ENCODE results near the gene RGS3.

RGS3 gene

DNA sequence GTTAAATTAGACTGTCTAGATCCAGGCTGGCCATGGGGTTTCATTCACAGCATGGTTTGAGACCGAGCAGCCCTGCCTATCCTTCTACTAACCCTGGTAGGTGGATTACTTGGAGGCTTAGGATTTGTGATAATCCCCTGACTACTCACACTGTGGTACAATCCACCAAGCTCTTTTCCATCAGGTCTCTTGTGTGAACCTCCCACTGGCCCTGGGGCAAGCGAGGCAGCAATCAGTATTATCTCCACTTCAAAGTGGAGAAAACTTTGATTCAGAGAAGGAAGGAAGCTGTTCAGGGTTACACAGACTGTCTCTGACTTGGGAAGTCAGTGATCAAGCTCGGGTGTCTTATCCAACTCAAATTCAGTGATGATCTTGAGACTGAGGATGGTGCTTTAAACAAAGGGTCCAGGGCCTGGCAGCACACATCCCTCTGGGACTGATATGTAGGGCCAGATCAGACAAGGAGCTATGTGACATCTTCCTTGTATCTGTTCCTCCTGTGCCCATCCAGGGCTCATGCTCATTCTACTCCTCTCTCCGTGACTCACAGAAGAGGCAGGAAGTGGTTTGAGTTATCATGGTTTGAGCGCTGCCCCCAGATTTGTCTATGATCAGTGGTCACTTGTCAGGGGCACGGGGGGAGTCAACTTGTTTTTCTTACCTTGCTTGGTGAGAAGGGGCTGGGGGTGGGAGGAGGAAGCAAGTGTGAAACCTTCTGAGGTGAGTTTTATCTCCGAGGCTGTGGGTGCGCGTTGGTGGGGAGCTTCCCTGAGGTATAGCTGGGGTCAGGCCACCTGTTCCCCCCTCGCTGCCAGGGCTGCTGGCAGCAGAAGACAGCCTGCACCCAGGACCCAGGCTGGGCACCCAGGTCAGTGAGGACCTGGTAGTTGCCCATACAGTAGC lies 48.6 kb downstream of the RGS3 start:
- no peak for DNase-seq (ENCODE audit: low read depth, low spot score)

DNA sequence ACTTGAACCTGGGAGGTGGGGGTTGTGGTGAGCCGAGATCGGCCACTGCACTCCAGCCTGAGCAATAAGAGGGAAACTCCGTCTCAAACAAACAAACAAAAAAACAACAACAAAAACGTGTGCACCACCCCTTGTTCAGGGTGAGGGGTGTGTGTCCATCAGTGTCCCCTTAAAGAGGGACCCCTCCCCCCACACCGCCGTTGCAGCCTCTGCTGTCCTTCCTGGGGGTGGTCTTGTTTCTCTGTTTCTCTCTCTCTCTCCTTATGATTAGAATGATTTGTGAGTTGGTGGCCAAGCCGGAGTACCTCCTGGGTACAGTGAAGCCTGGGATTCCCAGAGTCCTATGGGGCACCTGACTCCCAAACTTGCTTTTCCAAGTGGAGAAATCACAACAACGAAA lies 49.6 kb downstream of the RGS3 start:
- DNase-seq (ENCODE audit: low read depth, low spot score): no peak

DNA sequence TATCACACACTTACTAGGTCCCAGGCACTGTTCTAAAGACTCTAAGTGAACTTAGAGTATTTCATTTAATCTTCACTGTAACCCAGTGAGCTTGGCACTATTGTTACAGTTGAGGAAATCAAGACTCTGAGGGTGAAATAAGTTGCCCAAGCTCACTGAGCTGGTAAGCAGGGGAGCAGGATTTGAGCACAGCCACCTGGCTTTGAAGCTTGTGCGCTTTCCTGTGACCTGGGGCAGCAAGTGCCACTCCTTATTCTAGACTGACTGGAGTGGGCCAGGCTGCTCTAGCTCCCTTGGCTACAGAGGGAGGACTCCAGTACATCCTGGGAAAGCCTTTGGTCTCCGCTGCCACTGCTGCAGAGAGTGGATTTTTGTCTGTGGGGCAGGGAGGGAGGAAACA lies 50.0 kb downstream of the RGS3 start:
- DNase-seq (ENCODE audit: low read depth, low spot score): no peak

DNA sequence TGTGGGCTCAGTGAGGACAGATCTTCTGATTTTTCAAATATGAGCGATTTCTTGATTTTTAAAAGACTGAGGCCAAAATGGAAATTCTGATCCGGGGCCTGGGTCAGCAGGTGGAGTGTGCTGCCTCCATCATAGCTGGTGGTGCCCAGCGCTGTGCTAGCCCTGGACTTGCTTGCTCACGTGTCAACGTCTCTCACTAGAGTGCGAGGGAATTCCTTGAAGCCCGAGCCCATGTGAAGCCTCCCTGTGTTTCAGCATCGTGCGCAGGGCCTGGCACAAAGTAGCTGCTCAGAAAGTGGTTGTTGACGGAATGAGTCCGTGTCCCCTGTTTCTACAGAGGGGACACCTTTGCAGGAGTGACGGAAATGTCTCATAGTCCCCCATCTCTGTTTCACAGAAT lies 50.5 kb downstream of the RGS3 start:
- DNase-seq (ENCODE audit: low read depth, low spot score): no peak

DNA sequence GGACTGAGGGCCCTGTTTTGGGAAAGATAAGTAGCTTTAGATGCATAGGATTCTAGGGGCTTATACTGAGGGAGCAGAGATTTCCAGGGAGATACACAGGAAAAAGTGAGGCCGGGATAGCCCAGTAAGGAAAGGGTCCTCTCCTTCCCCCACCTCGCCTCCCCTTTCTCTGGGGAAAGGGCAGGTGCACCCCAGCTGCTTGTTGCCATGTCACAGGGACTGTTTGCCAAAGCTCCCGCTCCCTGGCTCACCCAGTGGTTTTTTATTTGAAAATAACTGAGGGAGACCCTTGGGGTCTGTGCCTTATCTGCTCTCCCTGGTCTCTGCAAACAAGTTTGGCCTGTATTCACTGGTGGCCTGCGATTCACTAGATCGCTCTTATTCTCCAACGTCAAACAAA lies 51.2 kb downstream of the RGS3 start:
- no peak for DNase-seq (ENCODE audit: low read depth, low spot score)

DNA sequence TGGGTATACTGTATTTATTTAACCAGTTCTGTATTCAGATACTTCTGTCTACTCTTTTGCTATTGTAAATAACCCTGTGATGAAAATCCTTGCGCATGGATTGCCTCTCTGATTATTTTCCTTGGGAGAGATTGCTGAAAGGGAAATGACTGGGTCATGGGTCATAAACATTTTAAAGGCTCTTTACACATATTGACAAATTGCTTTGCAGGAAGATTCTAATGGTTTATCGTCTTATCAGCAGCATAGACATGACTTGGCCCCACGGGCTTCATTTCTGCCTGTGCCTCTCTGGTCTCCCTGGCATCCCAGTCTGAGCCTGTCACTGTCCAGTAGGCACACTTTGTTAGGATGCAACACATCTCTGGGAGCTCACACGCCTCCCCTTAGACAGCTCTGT lies 52.3 kb downstream of the RGS3 start:
- no peak for DNase-seq (ENCODE audit: low read depth, low spot score)

DNA sequence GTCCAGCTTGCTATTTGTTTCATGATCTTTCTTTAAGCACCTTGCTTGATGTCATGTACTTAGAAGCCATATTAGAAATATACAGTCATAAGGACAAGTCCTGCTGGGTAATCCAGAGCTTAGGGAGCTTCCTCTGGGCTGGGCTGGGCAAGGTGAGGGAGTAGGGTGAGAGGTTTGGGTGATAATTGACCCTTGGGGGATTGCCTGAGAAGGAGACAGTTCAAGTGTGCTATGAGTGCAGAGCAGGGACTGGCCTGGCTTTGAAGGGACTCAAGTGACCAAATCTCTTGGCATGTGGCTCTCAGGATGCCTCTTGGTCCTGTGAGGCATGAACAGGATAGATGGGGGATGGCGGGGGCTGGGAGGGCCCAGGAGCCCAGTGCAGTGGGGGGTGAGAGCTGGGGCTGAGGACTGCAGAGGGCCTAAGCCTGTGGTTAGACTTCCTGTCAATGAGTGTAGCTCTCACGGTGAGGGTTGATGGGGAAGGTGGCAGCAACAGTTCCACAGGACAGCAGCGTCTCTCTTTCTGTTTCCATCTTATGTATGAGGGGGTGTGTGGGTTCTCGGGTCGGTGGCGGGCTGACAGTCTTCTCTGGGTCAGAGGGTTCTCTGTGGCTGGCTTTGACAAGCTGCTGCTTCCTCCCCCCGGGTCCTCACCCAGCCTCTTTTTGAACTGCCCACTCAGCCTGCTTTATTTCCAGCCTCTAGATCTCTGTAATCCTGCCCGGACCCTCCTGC lies 53.5 kb downstream of the RGS3 start:
- DNase-seq (ENCODE audit: low read depth, low spot score): no peak

DNA sequence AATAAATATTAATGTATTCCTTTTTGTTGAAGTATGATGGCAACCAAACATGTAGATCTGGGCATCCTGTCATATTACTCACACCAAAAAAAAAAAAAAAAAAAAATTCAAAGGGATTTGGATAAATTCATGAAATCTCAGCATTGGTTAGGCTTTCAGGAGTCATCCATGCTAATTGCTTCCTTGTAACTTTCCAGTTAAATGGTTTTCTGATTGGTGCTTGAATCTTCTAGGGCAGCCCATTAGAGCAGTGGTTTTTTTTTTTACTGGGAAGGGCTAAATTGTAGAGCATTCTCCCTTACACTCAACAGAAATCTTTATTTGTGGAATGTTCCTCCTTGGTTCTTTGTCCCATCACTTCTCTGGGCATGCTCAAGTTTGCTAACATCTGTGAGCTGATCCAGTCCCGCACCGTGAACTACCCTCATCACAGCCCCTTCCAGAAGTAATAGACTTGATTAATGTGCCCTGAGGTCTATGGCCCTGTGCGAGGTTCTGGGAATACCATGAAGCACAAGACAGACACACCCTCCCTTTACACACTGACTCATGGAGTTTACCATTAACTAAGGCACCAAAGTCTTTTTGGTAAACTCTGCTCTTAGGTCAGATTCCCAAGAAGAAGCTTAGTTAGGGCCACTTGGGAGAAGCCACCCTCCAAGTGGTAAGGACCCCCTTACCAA lies 56.0 kb downstream of the RGS3 start:
- DNase-seq (ENCODE audit: low read depth, low spot score): no peak

DNA sequence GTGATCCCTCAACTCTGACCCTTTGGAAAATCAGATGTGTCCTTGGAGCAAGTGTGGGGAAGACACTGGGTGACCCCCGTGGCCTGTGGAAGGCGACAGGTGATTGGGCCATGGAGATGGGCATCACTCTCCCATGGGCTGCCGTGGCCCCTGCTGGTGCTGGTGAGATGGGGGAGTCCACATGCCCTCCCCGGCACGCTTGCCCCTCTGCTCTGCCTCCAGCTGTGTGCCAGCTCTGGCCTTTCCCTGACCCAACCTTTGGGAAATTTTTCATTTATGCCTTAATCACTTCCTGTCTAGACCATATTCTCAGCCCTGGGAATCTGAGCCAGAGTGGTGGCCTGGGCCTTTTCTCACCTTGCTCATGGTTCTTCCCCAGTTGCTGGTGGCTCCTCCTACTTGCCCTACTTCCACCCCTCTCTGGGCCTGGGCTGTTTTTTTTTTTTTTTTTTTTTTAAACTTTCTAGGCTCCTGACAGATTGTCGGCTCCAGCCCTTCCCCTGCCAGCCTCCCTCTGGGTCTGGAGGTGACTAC lies 56.6 kb downstream of the RGS3 start:
- no peak for DNase-seq (ENCODE audit: low read depth, low spot score)

DNA sequence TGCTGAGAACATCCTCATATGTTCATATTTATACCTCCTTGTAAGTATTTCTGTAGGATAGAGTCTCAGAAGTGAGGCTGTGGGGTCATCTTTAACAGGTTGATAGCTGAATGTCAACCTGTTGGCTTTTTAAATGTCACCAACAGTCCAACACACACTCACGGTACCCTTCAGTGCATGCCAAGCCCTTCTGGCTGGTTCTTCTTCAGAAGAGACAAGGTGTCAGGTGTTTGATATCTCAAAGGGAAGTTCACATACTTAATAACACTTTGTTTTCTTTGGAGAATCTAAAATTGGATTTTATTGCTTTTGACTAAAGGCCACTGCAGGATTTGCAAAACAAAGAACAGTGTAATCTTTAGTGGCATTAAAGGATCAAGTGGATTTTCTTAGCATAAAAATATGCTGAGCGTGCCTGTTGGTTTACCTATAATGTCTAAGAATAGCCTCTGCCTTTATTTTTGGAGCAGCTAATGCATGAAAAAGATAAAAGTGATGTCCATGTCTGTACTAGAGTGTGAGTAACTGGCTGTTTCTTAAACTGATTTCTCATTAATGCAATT lies 58.2 kb downstream of the RGS3 start:
- no peak for DNase-seq (ENCODE audit: low read depth, low spot score)

DNA sequence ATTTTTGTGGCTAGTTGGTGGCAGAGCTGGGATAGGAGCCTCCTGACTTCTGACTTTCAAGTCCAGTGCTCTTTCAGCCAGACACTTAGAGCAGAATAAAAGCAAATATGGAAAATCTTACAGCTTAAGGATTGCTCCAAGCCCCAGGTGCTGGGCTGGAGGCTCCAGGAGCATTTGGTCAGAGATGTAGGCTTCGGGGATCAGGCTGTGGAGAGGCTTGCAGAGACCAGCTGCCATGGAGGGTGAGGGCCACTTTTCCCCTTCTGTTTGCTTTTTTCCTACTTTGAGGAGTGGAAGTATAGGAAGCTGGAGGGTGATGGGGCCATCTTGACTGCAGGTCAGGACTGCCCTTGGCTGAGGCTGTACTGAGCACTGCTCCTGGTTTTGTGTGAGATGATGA lies 58.9 kb downstream of the RGS3 start:
- no peak for DNase-seq (ENCODE audit: low read depth, low spot score)

DNA sequence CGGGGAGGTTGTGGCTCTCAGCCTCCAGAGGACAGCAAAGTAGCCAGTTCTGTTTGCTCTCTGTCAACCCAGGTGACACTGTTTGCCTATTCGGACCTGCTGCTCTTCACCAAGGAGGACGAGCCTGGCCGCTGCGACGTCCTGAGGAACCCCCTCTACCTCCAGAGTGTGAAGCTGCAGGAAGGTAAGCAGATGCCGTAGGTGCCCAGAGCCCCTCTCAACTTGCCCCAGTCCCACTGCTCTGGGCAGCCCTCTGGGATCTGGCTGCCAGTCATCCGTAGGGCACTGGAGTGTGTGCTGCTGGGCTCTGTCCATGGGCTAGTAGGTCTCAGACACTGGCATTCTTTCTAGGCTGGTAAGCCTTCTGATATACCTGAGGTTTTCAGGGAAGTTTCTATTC lies 59.3 kb downstream of the RGS3 start:
- DNase-seq (ENCODE audit: low read depth, low spot score): no peak

DNA sequence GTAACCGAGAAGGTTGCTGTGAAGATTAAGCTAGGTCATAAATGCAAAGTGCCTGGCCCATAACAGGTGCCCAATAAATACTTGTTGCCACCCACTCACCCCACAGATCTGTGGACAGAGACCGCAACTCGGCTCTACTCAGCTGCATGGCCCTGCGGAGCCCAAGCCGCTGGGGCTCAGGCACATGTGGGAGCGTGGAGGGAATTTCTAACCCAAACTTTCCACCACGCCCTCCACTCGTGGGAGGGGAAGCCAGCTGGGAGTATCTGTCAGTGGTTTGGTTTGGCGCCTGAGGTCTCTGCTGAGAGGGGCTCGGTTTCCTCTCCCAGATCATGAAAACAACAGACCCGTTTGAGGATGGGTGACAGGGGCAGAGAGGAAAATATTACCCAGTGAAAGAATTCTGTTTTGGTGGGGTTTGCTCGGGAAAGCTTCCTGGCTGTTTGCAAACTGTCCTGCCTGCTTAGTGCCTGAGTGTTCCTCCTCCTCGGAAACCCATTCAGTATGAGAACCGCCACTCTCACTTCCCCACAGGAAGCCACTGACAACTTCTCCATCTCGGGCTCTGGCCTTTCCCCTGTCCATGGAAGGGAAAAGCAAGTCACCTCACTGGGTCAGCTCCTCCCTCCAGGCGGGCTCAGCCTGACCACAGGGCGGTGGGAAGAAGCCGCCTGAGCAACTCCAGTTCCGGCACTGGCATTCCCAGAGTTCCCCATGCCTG lies 60.1 kb downstream of the RGS3 start:
- DNase-seq (ENCODE audit: low read depth, low spot score): no peak

DNA sequence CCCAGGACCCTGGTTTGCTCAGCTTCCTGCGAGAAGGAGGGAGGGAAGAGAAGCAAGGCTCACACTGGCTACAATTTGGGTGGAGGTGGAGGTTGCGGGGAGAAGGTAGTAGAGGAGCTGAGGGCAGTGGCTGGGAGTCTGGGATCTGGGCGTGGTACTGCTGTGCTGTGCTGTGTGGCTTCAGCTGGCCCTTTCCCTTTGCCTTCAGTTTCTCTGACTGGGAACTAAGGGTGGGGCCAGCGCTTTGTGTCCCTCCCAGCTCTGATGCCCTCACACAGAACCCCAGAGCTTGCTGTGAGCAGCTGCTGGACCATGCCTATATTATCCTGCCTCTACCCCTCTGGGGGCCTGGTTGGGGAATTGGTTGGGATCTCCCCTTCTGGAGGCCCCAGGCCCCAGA lies 60.9 kb downstream of the RGS3 start:
- DNase-seq (ENCODE audit: low read depth, low spot score): no peak

DNA sequence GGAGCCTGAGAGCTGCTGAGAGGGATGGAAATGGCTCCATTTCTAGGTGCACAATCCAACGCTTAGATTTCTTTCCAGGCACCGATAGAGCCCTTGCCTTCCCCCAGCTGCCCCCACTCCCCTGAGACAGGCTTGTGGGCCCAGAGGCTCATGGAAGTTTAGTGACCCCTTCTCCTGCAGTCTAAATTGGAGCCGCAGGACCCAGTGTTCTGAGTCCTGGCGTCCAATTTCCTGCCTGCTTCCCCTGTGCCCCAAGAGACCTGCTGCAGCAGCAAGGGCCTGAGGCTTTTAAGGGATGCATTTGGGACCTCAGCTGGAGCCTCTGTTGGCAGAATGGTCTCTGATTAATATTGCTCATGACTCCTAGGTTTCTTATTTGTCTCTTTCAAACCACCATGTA lies 61.7 kb downstream of the RGS3 start:
- DNase-seq (ENCODE audit: low read depth, low spot score): no peak

DNA sequence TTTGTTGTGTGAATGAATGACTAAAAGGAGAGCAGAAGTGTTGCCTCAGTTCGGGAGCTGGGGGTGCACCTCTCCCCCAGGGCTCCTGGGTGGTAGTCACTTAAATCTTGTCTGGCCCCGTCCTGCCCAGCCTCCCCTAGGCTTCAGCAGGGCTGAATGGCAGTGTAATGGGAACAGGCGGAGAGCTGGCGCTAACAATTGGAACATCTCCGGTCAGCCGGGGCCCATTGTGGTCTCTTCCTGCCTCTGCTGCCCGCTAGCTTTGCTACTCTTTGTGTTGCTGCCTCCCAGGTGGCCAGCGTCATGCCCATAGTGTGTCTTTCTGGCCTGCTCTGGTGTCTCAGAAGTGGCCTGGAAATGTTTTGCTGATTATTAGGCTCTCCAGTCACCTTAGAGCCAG lies 62.3 kb downstream of the RGS3 start:
- no peak for DNase-seq (ENCODE audit: low read depth, low spot score)

DNA sequence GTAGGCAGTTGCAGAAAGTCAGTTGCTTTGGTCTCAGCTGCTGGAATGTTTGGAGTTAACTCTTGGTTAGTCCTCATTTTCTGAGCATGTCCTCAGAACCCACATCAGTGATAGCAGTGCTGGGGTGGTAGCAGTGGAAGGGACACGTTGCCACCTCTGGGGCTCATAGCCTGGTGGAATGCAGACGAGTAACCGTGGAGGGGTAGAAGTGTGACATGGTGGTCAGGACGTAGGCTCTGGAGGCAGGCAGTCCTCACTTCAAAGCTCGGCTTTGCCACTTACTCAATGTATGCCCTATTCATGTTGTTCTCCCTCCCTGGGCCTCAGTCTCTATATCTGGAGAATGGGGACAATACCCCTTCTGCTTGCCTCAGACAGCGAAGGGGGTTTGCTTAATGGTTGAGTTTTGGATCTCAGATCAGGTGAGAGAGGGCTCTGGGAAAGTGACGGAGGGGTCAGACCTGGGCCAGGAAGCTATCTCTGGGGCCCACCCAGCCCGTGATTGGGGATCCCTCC lies 62.8 kb downstream of the RGS3 start:
- DNase-seq (ENCODE audit: low read depth, low spot score): no peak

DNA sequence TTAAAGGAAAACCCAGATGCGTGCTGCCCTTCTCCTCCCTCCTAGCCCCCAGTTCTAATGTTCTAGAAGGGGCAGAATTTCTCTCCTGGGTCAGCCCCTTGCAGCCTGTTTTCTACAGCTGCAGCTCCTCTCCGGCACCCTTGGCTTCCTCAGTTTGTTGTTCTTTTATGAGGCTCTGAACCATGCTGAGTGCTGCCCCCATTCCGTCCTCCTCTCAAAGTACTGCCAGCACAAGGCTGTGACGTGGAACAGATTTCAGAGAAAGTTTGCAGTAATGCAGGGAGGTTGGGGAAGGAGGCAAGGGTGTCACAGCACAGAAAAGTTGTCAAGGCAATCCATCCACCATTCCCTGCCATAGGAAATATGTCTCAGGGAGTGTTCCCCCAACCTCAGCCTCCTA lies 63.3 kb downstream of the RGS3 start:
- peak; percentile 41 for DNase-seq (ENCODE audit: low read depth, low spot score)

DNA sequence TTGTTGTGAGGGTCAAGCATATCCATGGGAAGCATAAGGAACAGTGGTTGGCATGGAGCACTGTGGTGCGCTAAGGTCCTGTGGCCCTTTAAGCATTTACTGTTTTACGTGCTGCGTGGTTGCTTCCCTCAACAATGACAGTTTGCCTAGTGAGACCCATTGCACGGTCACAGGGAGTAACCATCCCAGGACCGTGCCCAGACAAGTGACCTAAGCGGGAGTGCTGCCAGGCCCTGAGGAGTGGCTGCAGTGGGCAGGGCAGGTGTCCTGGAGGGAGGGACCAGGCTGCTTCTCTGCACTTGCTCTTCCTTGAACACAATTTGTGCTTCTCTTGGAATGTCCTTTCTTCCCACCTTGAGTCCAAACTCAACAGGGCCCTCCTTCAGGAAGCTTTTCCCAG lies 64.6 kb downstream of the RGS3 start:
- no peak for DNase-seq (ENCODE audit: low read depth, low spot score)

DNA sequence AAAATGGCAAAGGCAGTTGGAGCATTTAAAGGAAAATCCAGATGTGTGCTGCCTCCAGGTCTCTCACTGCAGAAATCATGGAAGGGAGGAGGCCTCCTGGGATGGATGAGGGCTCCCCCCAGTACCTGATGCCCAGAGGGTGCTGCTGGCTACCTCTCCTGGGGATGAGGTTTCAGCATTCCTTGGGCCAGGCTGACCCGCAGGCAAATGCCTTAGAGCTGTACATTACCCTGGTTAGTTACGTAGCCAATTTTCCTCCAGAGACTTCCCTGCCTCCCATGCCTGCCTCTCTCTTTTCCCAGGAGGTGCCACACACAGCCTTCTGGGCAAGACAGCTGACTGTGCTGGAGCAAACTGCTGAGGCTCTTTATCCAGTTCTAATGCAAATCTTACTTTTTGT lies 65.3 kb downstream of the RGS3 start:
- DNase-seq (ENCODE audit: low read depth, low spot score): no peak
